C4-2B (cell line): ENCODE results near the gene BRD4.

Source experiments
- ZFX ChIP-seq: fragments of 450-650 bp; IDR thresholded peaks from 2 replicates; pipeline ENCODE4 v1.6.1; 2017
- TF ChIP-seq, protein P1 (sequence below): fragments of 450-650 bp; conservative IDR thresholded peaks from 2 replicates; pipeline ENCODE4 v1.5.1; 2017; ENCODE audit warnings: mild to moderate bottlenecking

DNA sequence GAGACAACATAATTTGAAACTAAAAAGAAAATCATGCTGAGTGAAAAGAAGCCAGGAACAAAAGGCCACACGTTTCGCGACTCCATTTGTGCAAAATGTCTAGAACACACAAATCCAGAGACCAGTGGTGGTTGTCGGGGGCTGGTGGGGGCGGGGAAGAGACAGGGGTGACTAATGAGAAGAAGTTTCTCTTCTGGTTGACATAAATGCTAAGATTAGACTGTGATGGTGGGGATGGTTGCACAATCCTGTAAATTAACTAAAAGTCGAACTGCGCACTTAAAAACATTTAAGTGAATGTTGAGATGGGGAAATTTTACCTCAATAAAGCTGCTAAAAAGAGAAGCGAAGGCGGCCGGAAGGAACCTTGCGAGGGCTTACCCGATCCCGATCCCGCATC is 40.1 kb upstream of the BRD4 start:
- TF ChIP-seq, protein P1, sequence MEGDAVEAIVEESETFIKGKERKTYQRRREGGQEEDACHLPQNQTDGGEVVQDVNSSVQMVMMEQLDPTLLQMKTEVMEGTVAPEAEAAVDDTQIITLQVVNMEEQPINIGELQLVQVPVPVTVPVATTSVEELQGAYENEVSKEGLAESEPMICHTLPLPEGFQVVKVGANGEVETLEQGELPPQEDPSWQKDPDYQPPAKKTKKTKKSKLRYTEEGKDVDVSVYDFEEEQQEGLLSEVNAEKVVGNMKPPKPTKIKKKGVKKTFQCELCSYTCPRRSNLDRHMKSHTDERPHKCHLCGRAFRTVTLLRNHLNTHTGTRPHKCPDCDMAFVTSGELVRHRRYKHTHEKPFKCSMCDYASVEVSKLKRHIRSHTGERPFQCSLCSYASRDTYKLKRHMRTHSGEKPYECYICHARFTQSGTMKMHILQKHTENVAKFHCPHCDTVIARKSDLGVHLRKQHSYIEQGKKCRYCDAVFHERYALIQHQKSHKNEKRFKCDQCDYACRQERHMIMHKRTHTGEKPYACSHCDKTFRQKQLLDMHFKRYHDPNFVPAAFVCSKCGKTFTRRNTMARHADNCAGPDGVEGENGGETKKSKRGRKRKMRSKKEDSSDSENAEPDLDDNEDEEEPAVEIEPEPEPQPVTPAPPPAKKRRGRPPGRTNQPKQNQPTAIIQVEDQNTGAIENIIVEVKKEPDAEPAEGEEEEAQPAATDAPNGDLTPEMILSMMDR, result no peak
- TF ChIP-seq ZFX, result no peak
